Hindlimb muscle (tissue), 1 donor: ENCODE results near the gene RBM15B. TPM values are rescaled to one million over a fixed set of nuclear protein-coding genes. Genes with fewer than 3 reads are reported as not detected.

Experiments
- polyA plus RNA-seq: library from polyadenylated mRNA; unstranded; fragments of 120-200 nt; gene quantifications from one replicate; pipeline ENCODE4 v1.2.1, GENCODE V29; 2013; ENCODE audit not compliant: insufficient read length

Gene RBM15B
- polyA plus RNA-seq, 1 donor, result 22.6 TPM

Other genes starting within 250 kb of the RBM15B start
- 50.9 TPM for gene MANF, start 6.0 kb upstream of the RBM15B start, polyA plus RNA-seq
- gene DCAF1, start 108.7 kb downstream of the RBM15B start, polyA plus RNA-seq, result 17.8 TPM
- 10.8 TPM for gene RAD54L2, start 147.4 kb downstream of the RBM15B start, polyA plus RNA-seq